ENCODE measurements around the gene NHERF2. TPM values are rescaled to one million over a fixed set of nuclear protein-coding genes. Genes with fewer than 3 reads are reported as not detected.

NHERF2 gene
- polyA plus RNA-seq, 1 donor: 36.7 TPM

DNA sequence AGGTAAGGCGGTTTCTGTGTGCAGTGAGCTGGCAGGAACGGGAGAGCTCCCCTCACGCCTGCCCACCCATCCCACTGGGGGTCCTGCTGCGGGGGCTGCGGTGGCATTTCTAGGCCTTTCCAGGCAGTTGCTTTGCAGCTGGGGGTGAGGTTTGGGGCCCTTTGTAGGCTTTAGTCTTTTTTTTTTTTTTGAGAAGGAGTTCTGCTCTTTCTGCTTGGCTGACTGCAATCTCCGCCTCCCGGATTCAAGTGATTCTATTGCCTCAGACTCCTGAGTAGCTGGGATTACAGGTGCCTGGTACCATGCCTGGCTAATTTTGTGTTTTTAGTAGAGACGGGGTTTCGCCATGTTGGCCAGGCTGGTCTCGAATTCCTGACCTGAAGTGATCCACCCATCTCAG lies 32.2 kb downstream of the NHERF2 start:
- no peak for DNase-seq (ENCODE audit: low read depth)

DNA sequence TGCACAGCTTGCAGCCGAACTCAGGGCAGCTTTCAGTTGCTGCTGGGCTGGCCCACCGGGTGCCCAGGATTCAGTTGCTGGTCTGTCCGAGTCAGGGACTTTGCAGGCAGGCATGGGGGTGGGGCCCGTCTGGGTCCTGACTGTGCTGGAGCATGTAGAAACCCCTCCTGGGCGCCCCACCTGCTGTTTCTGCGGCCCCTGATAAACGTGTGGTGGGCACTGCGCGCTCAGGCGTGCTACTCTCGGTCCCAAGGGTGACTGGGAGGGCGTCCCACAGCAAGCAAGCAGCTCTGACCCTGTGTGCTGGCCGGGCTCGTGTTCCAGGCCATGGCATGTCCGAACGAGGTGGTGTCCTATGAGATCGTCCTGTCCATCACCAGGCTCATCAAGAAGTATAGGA lies 33.6 kb downstream of the NHERF2 start:
- no peak for DNase-seq (ENCODE audit: low read depth)

DNA sequence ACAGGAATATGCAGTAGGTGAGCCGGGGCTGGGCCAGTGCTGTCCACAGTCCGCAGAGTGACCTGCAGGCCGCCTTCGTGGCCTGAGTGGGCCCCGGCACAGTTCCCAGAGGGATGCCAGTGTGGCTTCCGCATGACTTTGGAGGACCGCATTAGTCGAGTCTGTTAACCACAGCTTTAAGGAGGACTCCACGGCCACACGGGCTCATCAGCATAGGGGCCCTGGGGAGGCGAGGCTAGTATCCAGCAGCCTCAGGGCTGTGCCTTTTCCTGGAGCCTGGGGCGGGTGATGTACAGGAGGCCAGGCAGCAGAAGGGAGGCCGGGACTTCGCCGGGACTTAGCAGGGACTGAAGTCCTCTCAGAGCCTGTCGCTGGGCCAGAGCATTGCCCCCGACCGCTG lies 34.3 kb downstream of the NHERF2 start:
- no peak for DNase-seq (ENCODE audit: low read depth)

DNA sequence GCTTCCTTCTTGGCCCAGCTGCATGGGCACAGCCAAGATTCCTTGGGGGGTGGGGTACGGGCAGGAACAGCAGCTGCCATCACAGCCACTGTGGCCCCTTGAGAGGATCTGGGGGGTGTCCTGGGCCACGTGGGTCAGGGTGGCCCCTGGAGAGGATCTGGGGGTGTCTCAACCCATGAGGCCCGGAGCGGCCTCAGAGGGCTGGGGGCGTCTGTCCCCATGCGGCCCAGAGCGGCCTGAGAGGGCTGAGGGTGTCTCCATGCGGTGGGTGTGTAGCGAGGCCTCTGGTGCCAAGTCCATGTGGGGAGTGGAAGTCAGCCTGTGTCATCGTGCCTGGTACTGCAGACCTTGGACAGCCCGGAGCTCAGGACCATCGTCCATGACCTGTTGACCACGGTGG lies 34.8 kb downstream of the NHERF2 start:
- no peak for DNase-seq (ENCODE audit: low read depth)

DNA sequence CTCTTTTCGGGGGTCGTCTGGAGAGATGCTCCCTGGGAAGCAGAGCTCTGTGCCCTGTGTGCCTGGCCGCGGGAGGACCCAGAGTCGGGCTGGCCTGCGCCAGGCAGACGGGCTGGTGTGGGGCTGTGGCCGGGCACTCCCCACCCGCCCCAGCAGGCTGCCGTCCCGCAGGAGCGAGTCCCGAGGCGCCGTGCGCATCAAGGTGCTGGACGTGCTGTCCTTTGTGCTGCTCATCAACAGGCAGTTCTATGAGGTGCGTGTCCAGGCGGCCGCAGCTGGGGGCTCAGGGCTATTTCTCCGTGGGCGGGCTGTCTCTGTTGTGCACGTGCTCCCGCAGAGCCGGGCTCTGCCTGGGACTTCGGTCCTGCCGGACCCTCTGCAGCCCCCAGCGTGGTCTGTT lies 36.1 kb downstream of the NHERF2 start:
- no peak for DNase-seq (ENCODE audit: low read depth)

DNA sequence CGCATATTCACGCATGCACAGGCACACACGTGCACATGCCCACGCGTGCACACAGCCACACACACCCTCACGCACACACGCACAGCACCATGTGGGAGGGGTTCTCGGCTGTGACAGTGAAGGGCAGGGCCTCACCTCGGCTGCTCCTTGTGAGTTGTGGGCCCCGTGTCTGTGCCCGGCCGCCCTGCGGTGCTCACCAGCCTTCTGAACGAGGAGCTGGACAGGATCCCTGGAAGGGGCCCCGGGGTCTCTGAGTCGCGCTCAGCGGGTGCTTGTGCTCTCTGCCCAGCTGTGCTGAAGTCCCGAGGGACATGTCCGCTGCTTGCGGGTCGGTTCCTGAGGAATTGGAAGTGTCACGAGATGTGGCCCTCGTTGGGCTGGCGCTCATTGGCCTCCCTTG lies 37.2 kb downstream of the NHERF2 start:
- no peak for DNase-seq (ENCODE audit: low read depth)

DNA sequence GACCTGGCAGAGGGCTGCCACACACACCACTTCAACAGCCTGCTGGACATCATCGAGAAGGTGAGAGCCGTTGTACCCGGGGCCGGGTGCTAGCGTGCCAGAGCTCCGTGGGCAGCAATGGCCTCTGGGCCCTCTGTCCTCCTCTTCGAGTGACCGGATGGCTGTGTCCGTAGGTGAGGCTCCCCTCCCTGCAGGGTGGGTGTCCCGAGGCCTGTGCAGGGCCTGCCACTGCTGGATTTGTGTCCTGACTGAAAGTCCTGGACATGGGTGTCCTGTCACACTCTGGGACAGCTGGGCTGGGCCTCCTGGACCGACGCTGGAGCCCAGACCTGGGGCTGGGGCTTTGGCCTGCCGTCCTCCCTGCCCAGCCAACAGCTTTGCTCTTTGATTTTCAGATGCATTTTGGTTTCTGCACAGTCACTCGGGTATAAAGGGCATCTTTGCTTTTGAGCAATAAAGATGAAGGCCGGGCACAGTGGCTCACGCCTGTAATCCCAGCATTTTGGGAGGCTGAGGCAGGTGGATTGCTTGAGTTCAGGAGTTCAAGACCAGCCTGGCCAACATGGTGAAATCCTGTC lies 37.8 kb downstream of the NHERF2 start:
- no peak for DNase-seq (ENCODE audit: low read depth)

DNA sequence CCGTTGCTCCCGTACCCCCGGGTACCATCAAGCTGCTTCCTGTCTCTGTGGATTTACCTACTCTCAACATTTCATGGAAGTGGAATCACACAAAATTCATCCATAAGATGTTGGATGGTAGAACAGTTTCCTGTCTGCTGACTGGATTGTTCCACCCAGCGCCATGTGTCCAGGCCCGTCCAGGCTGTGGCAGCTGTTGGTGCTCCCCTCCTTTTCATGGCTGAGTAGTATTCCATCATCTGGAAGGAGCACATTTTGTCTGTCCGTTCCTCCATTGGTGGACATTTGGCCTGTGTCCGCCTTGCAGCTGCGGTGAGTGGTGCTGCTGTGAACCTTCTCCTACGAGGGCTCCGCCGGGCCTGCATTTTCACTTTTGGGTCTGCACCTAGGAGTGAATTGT lies 39.4 kb downstream of the NHERF2 start:
- no peak for DNase-seq (ENCODE audit: low read depth)

DNA sequence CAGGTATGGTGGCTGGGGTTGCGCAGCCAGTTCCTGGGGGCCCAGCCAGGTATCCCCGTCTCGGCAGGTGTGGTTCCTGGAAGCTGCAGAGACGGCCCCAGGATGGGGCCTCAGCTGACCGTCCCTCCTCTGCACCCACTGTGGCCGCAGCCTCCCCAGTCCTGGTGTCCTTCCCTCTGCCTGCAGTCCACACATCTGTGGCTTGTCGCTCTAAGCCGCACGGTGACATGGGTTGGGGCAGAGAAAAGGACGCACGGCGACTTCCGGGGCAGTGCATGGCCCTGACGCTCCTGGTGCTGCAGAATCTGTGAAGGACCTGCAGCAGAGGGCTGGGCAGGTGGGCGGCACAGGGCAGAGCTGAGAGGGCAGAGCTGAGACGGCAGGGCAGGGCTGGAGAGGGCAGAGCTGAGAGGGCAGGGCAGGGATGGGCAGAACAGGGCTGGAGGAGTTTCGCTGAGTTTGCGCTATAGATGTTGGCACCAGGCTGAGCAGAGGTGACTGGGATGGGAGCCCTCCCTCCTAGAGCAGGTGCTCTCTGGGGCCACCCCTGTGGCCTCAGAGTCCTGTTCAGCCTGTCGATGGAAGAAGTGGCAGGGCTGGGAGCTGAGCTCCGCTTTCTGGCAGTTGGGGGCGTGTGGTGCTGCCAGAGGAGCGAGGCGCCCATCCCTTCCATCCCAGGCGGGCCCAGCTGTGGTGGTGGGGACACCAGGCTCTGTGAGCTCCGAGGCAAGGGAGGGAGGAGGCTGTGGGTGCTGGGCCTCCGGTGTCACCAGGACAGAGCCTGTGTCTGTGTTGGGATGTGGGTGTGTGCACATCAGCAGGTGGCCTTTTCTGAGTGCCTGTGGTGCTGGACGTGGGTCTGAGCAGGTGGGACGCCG lies 44.1 kb downstream of the NHERF2 start:
- no peak for DNase-seq (ENCODE audit: low read depth)

DNA sequence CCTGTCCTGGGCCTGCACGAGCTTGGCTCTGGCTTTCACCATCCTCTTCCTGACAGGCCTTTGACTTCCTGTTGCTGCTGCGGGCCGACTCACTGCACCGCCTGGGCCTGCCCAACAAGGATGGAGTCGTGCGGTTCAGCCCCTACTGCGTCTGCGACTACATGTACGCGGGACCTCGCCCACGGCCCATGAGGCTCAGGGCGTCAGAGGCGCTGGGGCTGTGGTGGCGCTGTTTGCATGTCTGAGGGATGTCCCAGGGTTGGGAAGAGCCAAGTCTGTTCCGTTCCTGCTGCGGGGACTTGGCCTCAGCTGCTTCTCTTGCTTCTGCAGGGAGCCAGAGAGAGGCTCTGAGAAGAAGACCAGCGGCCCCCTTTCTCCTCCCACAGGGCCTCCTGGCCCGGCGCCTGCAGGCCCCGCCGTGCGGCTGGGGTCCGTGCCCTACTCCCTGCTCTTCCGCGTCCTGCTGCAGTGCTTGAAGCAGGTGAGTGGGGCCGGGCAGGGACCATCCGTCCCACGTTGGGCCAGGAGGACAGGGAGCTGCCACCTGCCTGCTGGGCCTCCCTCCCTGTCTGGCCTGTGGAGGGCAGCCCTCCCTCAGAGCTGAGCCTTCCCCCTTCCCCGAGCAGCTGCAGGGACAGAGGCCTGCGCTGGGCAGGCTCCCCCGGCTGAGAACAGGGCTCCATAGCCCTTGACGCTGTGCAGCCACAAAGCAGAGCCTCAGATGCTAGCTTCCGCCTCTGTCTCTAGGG lies 44.9 kb downstream of the NHERF2 start:
- no peak for DNase-seq (ENCODE audit: low read depth)

DNA sequence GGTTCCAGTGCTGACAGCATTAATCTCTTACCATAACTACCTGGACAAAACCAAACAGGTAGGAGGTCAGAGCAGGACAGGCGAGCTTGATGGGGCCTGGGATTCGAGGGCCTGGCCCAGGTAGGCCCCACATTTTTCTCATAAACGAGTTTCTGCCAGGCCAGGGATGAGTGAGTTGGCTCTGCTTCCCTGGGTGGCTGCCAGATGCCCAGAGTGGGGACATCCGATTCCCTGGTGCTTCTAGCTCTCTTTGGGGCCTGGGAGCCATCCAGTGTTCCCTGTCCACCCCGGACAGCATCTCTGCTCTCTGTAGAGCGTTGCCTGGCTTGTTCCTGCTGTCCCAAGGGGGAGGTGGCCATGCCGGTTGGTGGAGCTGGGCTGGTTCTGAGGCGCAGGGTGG lies 46.2 kb downstream of the NHERF2 start:
- no peak for DNase-seq (ENCODE audit: low read depth)

DNA sequence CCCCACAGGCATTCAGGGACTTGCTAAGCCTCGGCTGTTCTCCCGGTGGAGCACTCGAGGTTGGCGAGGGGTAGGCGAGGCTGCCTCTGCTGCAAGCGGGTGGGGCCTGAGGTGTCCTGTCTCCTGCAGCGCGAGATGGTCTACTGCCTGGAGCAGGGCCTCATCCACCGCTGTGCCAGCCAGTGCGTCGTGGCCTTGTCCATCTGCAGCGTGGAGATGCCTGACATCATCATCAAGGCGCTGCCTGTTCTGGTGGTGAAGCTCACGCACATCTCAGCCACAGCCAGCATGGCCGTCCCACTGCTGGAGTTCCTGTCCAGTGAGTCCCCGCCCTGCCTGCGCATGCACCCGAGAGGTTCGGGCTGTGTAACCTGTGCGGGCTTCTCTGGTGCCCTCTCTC lies 47.4 kb downstream of the NHERF2 start:
- DNase-seq (ENCODE audit: low read depth): no peak

DNA sequence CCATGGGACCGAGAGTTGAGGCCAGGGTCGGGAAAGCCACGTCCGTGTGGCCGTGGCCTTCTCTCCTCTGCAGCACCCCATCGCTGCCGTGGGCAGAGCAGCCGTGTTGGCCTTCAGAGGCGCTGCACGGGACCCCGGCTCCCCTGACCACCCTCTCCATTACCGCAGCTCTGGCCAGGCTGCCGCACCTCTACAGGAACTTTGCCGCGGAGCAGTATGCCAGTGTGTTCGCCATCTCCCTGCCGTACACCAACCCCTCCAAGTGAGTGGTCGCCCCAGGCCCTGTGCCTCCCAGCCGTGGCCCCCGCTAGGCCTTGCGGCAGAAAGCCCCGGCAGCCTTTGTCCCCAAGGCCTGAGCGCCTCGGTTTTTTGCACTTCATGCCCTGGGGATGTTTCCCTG lies 48.9 kb downstream of the NHERF2 start:
- no peak for DNase-seq (ENCODE audit: low read depth)

DNA sequence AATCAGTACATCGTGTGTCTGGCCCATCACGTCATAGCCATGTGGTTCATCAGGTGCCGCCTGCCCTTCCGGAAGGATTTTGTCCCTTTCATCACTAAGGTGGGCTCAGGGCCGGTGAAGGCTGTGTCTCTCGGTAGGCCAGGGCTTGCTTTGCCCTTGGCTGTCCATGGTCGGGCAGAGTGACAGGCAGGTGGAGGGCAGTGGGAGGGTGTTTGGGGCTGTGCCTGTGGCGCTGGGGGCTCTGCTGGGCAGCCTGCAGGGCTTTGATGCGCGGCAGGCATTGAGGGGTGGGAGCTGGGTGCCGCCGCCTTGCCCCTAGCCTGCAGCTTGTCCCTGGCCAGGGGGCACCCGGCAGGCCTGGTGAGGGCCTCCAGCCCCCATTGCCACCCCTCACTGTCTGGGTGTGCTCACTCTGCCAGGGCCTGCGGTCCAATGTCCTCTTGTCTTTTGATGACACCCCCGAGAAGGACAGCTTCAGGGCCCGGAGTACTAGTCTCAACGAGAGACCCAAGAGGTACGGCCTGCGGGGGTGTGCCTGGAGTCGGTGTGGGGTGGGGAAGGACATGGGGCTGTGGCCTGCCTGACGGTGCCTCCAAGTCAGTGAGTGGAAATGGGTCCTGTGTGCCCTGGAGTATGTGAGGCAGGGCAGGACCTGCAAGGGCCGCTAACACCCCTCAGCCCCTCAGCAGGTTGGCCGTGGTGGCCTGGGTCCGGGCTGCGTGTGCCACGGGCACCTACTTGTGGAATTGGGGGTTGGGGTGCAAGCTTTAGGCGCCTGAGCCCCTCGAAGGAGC lies 49.6 kb downstream of the NHERF2 start:
- DNase-seq (ENCODE audit: low read depth): no peak

DNA sequence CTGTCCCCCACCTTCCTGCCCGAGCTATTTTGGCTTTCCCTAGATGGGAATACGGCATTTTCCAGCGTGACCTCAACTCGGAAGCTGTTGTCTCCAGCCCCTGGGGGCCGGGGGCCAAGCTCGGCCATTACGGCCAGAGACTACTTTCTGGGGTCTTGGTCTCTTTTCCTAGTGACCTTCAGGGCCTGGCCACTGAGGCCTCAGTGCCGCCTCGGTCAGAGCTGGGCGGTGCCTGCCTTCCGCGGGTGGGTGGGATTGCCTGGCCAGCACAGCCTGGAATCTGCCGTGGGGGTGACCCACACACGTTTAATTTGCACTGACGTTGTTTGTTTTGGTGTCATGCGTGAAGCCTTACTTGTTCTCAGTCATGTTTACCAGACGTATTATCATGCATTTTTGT lies 50.3 kb downstream of the NHERF2 start:
- DNase-seq (ENCODE audit: low read depth): no peak

DNA sequence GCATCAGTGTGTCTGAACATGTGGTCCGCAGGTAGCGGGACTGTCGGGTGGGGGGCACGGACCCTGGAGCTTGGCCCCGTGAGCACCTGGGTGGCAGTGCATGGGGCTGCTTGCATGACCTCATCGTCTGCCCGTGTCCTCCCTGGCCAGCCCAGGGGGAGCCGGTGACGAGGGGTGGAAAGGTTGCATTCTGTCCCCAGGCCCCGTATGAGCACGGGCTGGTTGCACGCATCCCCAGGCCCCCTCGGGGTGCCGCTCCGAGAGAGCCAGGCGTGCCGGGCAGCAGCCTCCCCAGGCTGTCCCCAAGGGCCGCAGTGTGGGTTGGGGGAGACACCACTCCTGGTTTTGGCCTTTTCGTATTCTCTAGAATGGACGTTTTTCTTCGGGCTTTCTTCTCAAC lies 51.0 kb downstream of the NHERF2 start:
- no peak for DNase-seq (ENCODE audit: low read depth)

DNA sequence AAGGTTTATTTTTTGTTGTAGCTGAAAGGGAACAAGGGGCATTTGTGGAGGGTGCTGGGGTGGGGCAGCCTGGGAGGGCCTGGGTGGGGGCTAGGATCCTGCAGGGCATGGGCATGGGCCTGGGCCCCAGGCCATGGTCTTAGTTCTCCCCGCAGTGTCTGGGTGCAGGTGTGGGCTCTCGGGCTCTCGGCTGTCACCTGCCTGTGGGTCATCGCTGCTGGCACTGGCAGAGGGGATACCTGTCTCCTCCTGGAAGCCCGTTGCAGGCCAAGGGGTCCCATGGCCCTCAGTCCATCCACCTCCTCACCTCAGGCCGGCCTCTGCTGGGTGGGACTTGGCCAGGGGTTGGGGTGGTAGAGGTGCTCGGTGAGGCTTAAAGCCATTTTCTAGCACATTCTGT lies 51.4 kb downstream of the NHERF2 start:
- no peak for DNase-seq (ENCODE audit: low read depth)

DNA sequence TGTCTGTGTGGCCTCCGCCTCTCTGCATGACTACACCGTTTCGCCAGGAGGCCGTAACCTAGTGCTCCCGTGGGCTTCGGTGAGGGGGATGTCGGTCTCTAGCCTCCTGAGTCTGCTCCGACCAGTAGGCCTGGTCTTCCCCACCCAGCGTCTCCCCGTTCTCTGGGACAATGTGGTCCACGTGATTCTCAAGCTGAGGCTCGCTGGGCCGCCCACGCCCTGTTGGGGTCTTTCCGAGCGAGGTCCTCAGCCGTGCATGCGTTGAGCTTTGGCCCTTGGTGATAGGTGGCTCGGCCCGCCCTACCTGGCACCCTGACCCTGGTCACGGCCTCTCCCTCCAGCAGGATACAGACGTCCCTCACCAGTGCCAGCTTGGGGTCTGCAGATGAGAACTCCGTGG lies 52.0 kb downstream of the NHERF2 start:
- DNase-seq (ENCODE audit: low read depth): no peak

DNA sequence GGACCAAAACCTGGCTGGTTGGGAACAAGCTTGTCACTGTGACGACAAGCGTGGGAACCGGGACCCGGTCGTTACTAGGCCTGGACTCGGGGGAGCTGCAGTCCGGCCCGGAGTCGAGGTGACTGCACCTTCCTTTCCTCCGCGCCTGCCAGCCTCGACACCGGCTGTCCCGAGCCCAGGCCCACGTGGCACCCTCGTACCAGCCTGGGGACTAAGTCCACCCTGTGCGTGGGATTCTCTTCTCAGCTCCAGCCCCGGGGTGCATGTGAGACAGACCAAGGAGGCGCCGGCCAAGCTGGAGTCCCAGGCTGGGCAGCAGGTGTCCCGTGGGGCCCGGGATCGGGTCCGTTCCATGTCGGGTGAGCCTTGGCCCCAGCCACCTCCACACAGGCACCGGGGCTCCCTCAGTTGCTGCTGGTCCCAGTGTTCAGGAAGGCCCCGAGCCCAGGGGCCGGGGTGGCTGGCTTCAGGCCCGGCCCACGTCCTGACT lies 52.7 kb downstream of the NHERF2 start:
- DNase-seq (ENCODE audit: low read depth): no peak

DNA sequence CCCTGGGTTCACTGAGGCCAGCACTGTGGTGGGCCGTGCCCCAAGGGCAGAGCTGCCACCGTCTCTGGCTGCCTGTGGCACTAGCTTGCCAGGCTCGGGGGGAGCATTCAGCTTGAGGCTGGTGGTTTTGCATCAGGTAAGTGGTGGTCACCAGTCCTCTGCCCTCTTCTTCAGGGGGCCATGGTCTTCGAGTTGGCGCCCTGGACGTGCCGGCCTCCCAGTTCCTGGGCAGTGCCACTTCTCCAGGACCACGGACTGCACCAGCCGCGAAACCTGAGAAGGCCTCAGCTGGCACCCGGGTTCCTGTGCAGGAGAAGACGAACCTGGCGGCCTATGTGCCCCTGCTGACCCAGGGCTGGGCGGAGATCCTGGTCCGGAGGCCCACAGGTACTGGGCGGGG lies 53.3 kb downstream of the NHERF2 start:
- no peak for DNase-seq (ENCODE audit: low read depth)

DNA sequence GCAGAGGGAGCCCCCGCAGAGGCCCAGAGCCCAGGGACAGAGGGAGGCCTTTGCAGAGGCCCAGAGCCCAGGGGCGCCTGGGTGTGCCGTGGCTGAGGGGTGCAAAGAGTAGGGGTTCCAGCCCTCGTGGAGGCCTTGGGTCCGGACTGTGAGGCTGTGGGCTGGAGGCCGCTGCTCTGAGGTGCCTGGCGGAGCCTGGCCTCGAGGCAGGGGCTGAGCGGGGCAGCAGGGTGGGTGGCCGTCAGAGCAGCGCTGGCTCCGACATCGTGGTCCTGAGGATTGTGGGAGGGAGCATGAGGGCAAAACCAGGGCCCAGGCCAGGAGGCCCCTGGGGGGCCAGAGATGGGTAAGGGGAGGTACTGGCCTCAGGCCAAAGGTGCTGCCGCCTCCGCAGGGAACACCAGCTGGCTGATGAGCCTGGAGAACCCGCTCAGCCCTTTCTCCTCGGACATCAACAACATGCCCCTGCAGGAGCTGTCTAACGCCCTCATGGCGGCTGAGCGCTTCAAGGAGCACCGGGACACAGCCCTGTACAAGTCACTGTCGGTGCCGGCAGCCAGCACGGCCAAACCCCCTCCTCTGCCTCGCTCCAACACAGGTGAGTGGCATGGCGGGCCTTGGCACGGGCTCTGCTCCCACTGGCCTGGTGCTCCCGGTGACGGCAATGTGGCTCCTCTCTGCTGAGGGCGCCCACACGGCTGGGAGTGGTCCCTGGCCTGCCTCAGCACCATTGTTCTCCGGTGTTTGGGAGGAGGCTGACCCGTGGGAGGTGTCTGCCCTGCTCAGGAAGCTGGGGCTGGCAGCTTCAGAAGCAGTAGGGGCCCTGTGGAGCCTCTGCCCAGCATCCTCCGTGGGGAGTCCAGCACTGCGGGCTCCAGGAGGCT lies 54.7 kb downstream of the NHERF2 start:
- DNase-seq (ENCODE audit: low read depth): no peak

All from forelimb muscle (tissue), 1 donor.